ENCODE measurements around the gene KCNJ5. TPM values are rescaled to one million over a fixed set of nuclear protein-coding genes. Genes with fewer than 3 reads are reported as not detected.
"Not testable (repeated sequence)": the region's sequence is repeated elsewhere in the genome, so short reads cannot be mapped to it uniquely, and the experiment has no call there.

The KCNJ5 gene
- total RNA-seq, 3 donors from 2014 or later, result 0.14 to 3.9 (median 0.48) TPM

- Histone ChIP-seq H3K9me3 (no peaks in the 10 kb centered on the region), H3K36me3 (ENCODE audit: low read depth) (no peaks in the 10 kb centered on the region), H3K4me3 (no peak overlapping the region), H3K4me1 (ENCODE audit: low read depth) (no peaks in the 10 kb centered on the region)
- TF ChIP-seq CTCF (IDR thresholded peaks at IDR 0.05), result no peak
- DNase-seq (no peak), ATAC-seq (no peak)
- intact Hi-C loops (cut with DNase I, micrococcal nuclease), result no loop called here
Observed at GRCh38 chr11:128917144-128917724, 26.1 kb downstream of the KCNJ5 start.

GRCh38 chr11:128919216-128919615 lies 28.1 kb downstream of the KCNJ5 start:
- DNase-seq, result no peak
- Histone ChIP-seq H3K4me3 (no peak overlapping the region), H3K9me3 (no peaks in the 10 kb centered on the region), H3K4me1 (ENCODE audit: low read depth) (no peaks in the 10 kb centered on the region), H3K36me3 (ENCODE audit: low read depth) (no peaks in the 10 kb centered on the region)
- intact Hi-C loops (cut with DNase I, micrococcal nuclease), result no loop called here
- no peak for TF ChIP-seq CTCF (IDR thresholded peaks at IDR 0.05)
- no peak for ATAC-seq

- intact Hi-C loops (cut with DNase I, micrococcal nuclease); ATAC-seq; DNase-seq; H3K4me1 ChIP-seq (ENCODE audit: low read depth); H3K9me3 ChIP-seq; H3K4me3 ChIP-seq; H3K36me3 ChIP-seq (ENCODE audit: low read depth): not testable (repeated sequence)
Observed at GRCh38 chr11:128919635-128920034, 28.5 kb downstream of the KCNJ5 start.

- intact Hi-C loops (cut with DNase I, micrococcal nuclease), result no loop called here
- no peak for ATAC-seq
Observed at GRCh38 chr11:128920666-128921065, 29.5 kb downstream of the KCNJ5 start.

GRCh38 chr11:128921793-128922192 lies 30.6 kb downstream of the KCNJ5 start:
- ATAC-seq, result no peak
- no peaks in the 10 kb centered on the region for H3K9me3 ChIP-seq
- no peaks in the 10 kb centered on the region for H3K4me1 ChIP-seq (ENCODE audit: low read depth)
- intact Hi-C loops (cut with DNase I, micrococcal nuclease), result no loop called here
- DNase-seq, result no peak
- H3K36me3 ChIP-seq (ENCODE audit: low read depth), result no peaks in the 10 kb centered on the region
- no peak overlapping the region for H3K4me3 ChIP-seq
- TF ChIP-seq CTCF (IDR thresholded peaks at IDR 0.05), result no peak

More at GRCh38 chr11:128920666-128921065, 29.5 kb downstream of the KCNJ5 start:
- H3K9me3 ChIP-seq, result no peaks in the 10 kb centered on the region
- DNase-seq, result no peak
- no peaks in the 10 kb centered on the region for H3K4me1 ChIP-seq (ENCODE audit: low read depth)
- H3K36me3 ChIP-seq (ENCODE audit: low read depth), result no peaks in the 10 kb centered on the region
- no peak for TF ChIP-seq CTCF (IDR thresholded peaks at IDR 0.05)
- H3K4me3 ChIP-seq, result no peak overlapping the region

GRCh38 chr11:128924104-128924503 lies 32.9 kb downstream of the KCNJ5 start:
- ATAC-seq (no peak), DNase-seq (no peak)
- H3K9me3 ChIP-seq, result no peaks in the 10 kb centered on the region
- intact Hi-C loops (cut with DNase I, micrococcal nuclease), result no loop called here
- no peaks in the 10 kb centered on the region for H3K36me3 ChIP-seq (ENCODE audit: low read depth)
- no peaks in the 10 kb centered on the region for H3K4me1 ChIP-seq (ENCODE audit: low read depth)
- H3K4me3 ChIP-seq, result no peak overlapping the region
- no peak for TF ChIP-seq CTCF (IDR thresholded peaks at IDR 0.05)

Data from mucosa of descending colon (tissue), 3 donors.